OCI-LY7 (cell line): Measurements from ENCODE around the gene SYS1. TPM values are rescaled to one million over a fixed set of nuclear protein-coding genes. Genes with fewer than 3 reads are reported as not detected.

Source experiments
- BruUV-seq: library from RNA; stranded (reverse); fragments of 400-500 nt; replicated peaks from 2 replicates; lab custom pipeline; 2021; lab: Mats Ljungman, UMichigan
- CTCF ChIA-PET: fragments of 300-600 bp; sonication (Branson Sonifier 250); formaldehyde crosslinking; loops from one replicate; lab custom pipeline; 2022; ENCODE audit warnings: antibody characterized with exemption; ENCODE audit not compliant: unreplicated experiment; lab: Charles Lee
- POLR2A ChIA-PET: fragments of 300-600 bp; sonication (Branson Sonifier 250); formaldehyde crosslinking; loops from one replicate; lab custom pipeline; 2022; ENCODE audit warnings: antibody characterized with exemption; lab: Charles Lee
- DNase-seq: peaks from one replicate; pipeline ENCODE4 v3.0.0-alpha.2; 2015; ENCODE audit warnings: low spot score
- H2AFZ ChIP-seq: fragments of 200-600 bp; sonication (generic), shearing (Covaris generic); 2 replicates; pipeline ENCODE4 v1.6.1; 2014; ENCODE audit warnings: mild to moderate bottlenecking, antibody characterized with exemption, low read length, moderate library complexity
- H3K27ac ChIP-seq: fragments of 200-600 bp; sonication (generic); 2 replicates; pipeline ENCODE4 v1.5.1; 2014; ENCODE audit warnings: mixed run types, low read depth, mild to moderate bottlenecking, moderate library complexity, low read length, inconsistent platforms; ENCODE audit not compliant: poor library complexity, severe bottlenecking
- H3K36me3 ChIP-seq: fragments of 200-600 bp; sonication (generic); 2 replicates; pipeline ENCODE4 v1.6.1; 2014; ENCODE audit warnings: mild to moderate bottlenecking, antibody characterized with exemption, low read length, moderate library complexity, mixed read lengths; ENCODE audit not compliant: insufficient read depth
- H3K4me1 ChIP-seq: fragments of 200-600 bp; sonication (generic); 2 replicates; pipeline ENCODE4 v1.5.1; 2014; ENCODE audit warnings: mild to moderate bottlenecking, low read length; ENCODE audit not compliant: insufficient read depth, poor library complexity, severe bottlenecking
- H3K4me2 ChIP-seq: fragments of 200-600 bp; sonication (generic); 2 replicates; pipeline ENCODE4 v1.6.1; 2014; ENCODE audit warnings: mild to moderate bottlenecking, low read length
- H3K4me3 ChIP-seq: fragments of 200-600 bp; sonication (generic); 2 replicates; pipeline ENCODE4 v1.5.1; 2014; ENCODE audit warnings: mild to moderate bottlenecking, low read depth, low read length; ENCODE audit not compliant: poor library complexity, severe bottlenecking
- H3K79me2 ChIP-seq: fragments of 200-600 bp; sonication (generic); 2 replicates; pipeline ENCODE4 v1.6.1; 2016; ENCODE audit warnings: low read depth, mild to moderate bottlenecking, low read length, moderate library complexity, mixed read lengths; ENCODE audit not compliant: insufficient read depth
- H3K9me2 ChIP-seq: fragments of 200-600 bp; sonication (generic); 2 replicates; pipeline ENCODE4 v1.6.1; 2016; ENCODE audit warnings: mild to moderate bottlenecking, low read length, mixed read lengths; ENCODE audit not compliant: insufficient read depth
- H3K9me3 ChIP-seq: fragments of 200-600 bp; sonication (generic); 2 replicates; pipeline ENCODE4 v1.6.1; 2014; ENCODE audit warnings: mild to moderate bottlenecking, mixed run types, low read length, mixed read lengths
- H4K20me1 ChIP-seq: fragments of 200-600 bp; sonication (generic); 2 replicates; pipeline ENCODE4 v1.6.1; 2014; ENCODE audit warnings: mild to moderate bottlenecking, antibody characterized with exemption, low read length, moderate library complexity, mixed read lengths; ENCODE audit not compliant: insufficient read depth
- EZH2phosphoT487 ChIP-seq: fragments of 200-600 bp; sonication (generic); IDR thresholded peaks from 2 replicates; pipeline ENCODE4 v1.6.1; 2018; ENCODE audit warnings: low read depth, borderline replicate concordance, mild to moderate bottlenecking, mixed run types, antibody characterized with exemption, low read length, moderate library complexity, mixed read lengths
- intact Hi-C: fragments of 100-400 bp; cut with micrococcal nuclease; formaldehyde crosslinking; loops from one replicate; pipeline ENCODE4 v1.10.0; 2022; ENCODE audit not compliant: unreplicated experiment
- total RNA-seq, 2 experiments: library from RNA; depleted of rRNA in 1 of 2; stranded (reverse); fragments of >200 nt in 1 of 2; shearing (Covaris generic) in 1 of 2; gene quantifications; 2 replicates each; pipeline ENCODE4 v1.2.3, GENCODE V29; 2014 to 2022
- TF ChIP-seq, protein P1 (sequence below): fragments of 200-600 bp; sonication (generic); conservative IDR thresholded peaks from 2 replicates; pipeline ENCODE4 v1.5.1; 2014; ENCODE audit warnings: mild to moderate bottlenecking, antibody characterized with exemption, low read length, moderate library complexity, mixed read lengths

SYS1 gene
- total RNA-seq, 2 experiments from 2014 or later = 9.6 to 37.6 TPM

DNA sequence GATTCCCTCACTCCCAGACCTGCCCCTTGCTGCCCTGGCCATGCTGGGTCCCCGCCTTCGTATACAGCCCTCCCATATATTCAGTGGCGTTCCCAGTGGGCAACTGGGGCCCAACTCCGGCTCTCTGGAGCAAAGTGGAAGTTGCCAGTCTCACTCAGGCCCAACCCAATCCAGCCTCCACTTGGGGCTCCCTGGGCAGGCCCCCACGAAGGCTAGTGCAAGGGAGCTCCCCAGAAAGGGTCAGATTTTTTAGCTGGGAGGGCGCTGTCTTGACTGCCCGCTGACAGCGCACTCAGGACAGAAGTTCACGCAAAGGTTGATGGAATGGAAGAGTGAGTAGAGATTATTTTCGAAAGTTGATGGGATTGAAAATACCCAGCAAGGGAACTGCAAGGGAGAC is 9.3 kb downstream of the SYS1 start:
- Histone ChIP-seq H3K9me3 (no peaks in the 10 kb centered on the region), H4K20me1 (peaks cover 5% of the 10 kb centered on the region; the same call in 1 of the 2 replicates), H2AFZ (no peak overlapping the region), H3K4me2 (no peak overlapping the region), H3K9me2 (no peaks in the 10 kb centered on the region), H3K36me3 (peaks cover 14% of the 10 kb centered on the region), H3K79me2 (no peaks in the 10 kb centered on the region), H3K27ac (no peak overlapping the region), H3K4me1 (peaks cover 50% of the 10 kb centered on the region), H3K4me3 (no peak overlapping the region)
- DNase-seq = no peak
- TF ChIP-seq EZH2phosphoT487 = no peak
- TF ChIP-seq, protein P1, sequence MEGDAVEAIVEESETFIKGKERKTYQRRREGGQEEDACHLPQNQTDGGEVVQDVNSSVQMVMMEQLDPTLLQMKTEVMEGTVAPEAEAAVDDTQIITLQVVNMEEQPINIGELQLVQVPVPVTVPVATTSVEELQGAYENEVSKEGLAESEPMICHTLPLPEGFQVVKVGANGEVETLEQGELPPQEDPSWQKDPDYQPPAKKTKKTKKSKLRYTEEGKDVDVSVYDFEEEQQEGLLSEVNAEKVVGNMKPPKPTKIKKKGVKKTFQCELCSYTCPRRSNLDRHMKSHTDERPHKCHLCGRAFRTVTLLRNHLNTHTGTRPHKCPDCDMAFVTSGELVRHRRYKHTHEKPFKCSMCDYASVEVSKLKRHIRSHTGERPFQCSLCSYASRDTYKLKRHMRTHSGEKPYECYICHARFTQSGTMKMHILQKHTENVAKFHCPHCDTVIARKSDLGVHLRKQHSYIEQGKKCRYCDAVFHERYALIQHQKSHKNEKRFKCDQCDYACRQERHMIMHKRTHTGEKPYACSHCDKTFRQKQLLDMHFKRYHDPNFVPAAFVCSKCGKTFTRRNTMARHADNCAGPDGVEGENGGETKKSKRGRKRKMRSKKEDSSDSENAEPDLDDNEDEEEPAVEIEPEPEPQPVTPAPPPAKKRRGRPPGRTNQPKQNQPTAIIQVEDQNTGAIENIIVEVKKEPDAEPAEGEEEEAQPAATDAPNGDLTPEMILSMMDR = no peak
- BruUV-seq = no TSS peak
- intact Hi-C loops = no loop called here
- POLR2A ChIA-PET = interaction anchor here (0.8 kb wide), 1 partner anchor 33 kb away, joined by 3 read pairs; no protein-coding TSS in a partner anchor
- CTCF ChIA-PET = interaction anchor here (2.1 kb wide), 1 partner anchor 65 kb away, joined by 8 read pairs; no protein-coding TSS in a partner anchor

DNA sequence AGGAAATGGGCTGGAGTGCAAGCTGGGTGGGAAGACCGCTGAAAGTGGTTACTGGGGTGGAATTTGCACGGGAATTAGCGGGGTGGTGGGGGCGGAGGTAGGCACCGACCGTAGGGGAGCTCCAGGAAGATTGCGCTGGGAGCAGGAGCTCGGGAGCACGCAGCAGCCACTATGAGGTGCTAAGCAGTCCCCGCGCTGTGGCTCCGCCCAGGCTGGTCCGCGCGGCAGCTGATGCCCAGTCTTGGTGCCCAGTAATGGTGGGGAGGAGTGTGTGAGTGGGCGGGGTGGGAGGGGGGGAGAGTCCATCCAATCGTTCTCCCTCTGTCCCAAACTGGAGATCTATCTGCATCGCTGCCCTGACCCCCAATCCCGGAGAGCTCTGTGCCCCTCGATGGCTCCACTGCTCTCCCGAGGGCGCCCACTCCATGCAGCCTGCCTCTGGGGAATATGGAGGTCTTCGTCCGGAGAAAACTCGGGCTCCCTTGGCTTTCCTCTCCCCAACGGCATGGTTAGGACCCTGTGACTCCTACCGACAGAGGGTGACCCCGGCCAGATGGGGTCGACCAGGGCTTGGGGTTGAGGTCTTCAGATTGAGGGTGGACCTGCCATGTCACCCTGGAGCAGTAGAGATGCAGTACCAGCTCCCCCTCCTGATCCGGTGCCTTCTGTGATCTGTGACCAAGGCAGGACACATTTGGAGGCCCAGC is 9.8 kb downstream of the SYS1 start:
- H4K20me1 ChIP-seq = peaks cover under 1% of the 10 kb centered on the region; the same call in 1 of the 2 replicates
- TF ChIP-seq EZH2phosphoT487 = no peak
- TF ChIP-seq, protein P1 = no peak
- H3K4me2 ChIP-seq = peak overlapping the region; percentile 52; the same call in 1 of the 2 replicates
- H3K27ac ChIP-seq = no peak overlapping the region
- no peak overlapping the region for H2AFZ ChIP-seq
- BruUV-seq = no TSS peak
- no peaks in the 10 kb centered on the region for H3K9me3 ChIP-seq
- H3K36me3 ChIP-seq = peaks cover 9% of the 10 kb centered on the region
- H3K9me2 ChIP-seq = no peaks in the 10 kb centered on the region
- ChIA-PET POLR2A (interaction anchor here (0.8 kb wide), 1 partner anchor 34 kb away, joined by 3 read pairs; no protein-coding TSS in a partner anchor), CTCF (interaction anchor here (0.9 to 1.4 kb wide), 2 partner anchors 10 to 65 kb away, joined by 3 read pairs; partner anchors contain the start of gene SYS1)
- H3K79me2 ChIP-seq = no peaks in the 10 kb centered on the region
- peaks cover 44% of the 10 kb centered on the region for H3K4me1 ChIP-seq
- DNase-seq = no peak
- no peak overlapping the region for H3K4me3 ChIP-seq
- intact Hi-C loops = no loop called here
